Thoracic aorta (tissue), 2 donors: ENCODE measurements around the gene ADAMTS2. TPM values are rescaled to one million over a fixed set of nuclear protein-coding genes. Genes with fewer than 3 reads are reported as not detected.

Experiments used
- ATAC-seq: fragments of 150-250 bp; one replicate; pipeline ENCODE4 v1.8.0; 2017; ENCODE audit warnings: low read depth; ENCODE audit not compliant: insufficient number of reproducible peaks, low FRiP score
- DNase-seq: peaks from one replicate; pipeline ENCODE4 v3.0.0-alpha.2; 2020; ENCODE audit warnings: low spot score
- H3K27ac ChIP-seq, 2 donors: fragments of 200-600 bp; sonication (generic); 1 replicate in 1 of 2; 2 replicates in 1 of 2; pipeline ENCODE4 v1.5.1; 2016; ENCODE audit warnings: mild to moderate bottlenecking in 2 of 2, moderate library complexity in 2 of 2
- H3K27me3 ChIP-seq: fragments of 200-600 bp; sonication (generic); replicated peaks from 2 replicates; pipeline ENCODE4 v1.6.0; 2016; ENCODE audit warnings: mild to moderate bottlenecking; ENCODE audit not compliant: insufficient read depth
- H3K36me3 ChIP-seq: fragments of 200-600 bp; sonication (generic); one replicate; pipeline ENCODE4 v1.5.1; 2016
- H3K4me1 ChIP-seq, 2 donors: fragments of 200-600 bp; sonication (generic); 1 replicate in 1 of 2; 2 replicates in 1 of 2; pipeline versions ENCODE4 v1.5.1 to v1.6.0; 2016; ENCODE audit warnings: low read depth in 2 of 2, mild to moderate bottlenecking in 1 of 2; ENCODE audit not compliant: control insufficient read depth in 1 of 2
- H3K4me3 ChIP-seq: fragments of 200-600 bp; sonication (generic); 2 replicates; pipeline ENCODE4 v1.5.1; 2016; ENCODE audit warnings: mild to moderate bottlenecking
- H3K9me3 ChIP-seq: fragments of 200-600 bp; sonication (generic); 2 replicates; pipeline ENCODE4 v1.5.1; 2016
- CTCF ChIP-seq: fragments of 200-600 bp; sonication (generic); IDR thresholded peaks from one replicate; pipeline ENCODE4 v1.5.1; 2019; ENCODE audit warnings: antibody characterized with exemption
- total RNA-seq, 2 donors: library from RNA; depleted of rRNA; stranded (reverse); fragments of >200 nt; gene quantifications; one replicate each; pipeline versions ENCODE4 v1.1.0 to v1.2.3, GENCODE V29; 2016

The ADAMTS2 gene
- total RNA-seq, 2 donors from 2014 or later: 34.4 to 60.7 TPM

- no peak for DNase-seq
- no peak overlapping the region for H3K4me3 ChIP-seq
- H3K27me3 ChIP-seq: no peaks in the 10 kb centered on the region
- no peaks in the 10 kb centered on the region for H3K4me1 ChIP-seq
- H3K36me3 ChIP-seq: no peaks in the 10 kb centered on the region
- TF ChIP-seq CTCF: no peak
- ATAC-seq: no peak
- no peaks in the 10 kb centered on the region for H3K9me3 ChIP-seq
- H3K27ac ChIP-seq: no peak overlapping the region
Measured at GRCh38 chr5:179221877-179222220, 123.4 kb downstream of the ADAMTS2 start.

GRCh38 chr5:179221196-179221876 is 123.9 kb downstream of the ADAMTS2 start:
- Histone ChIP-seq H3K27me3 (no peaks in the 10 kb centered on the region), H3K36me3 (no peaks in the 10 kb centered on the region), H3K9me3 (no peaks in the 10 kb centered on the region), H3K4me3 (no peak overlapping the region), H3K4me1 (no peaks in the 10 kb centered on the region), H3K27ac (no peak overlapping the region)
- TF ChIP-seq CTCF: no peak
- no peak for ATAC-seq
- no peak for DNase-seq

- TF ChIP-seq CTCF: no peak
- no peaks in the 10 kb centered on the region for H3K9me3 ChIP-seq
- no peaks in the 10 kb centered on the region for H3K36me3 ChIP-seq
- no peaks in the 10 kb centered on the region for H3K4me1 ChIP-seq
- no peak overlapping the region for H3K27ac ChIP-seq
- DNase-seq: no peak
- no peaks in the 10 kb centered on the region for H3K27me3 ChIP-seq
- no peak overlapping the region for H3K4me3 ChIP-seq
- no peak for ATAC-seq
Measured at GRCh38 chr5:179220716-179221115, 124.5 kb downstream of the ADAMTS2 start.

DNA sequence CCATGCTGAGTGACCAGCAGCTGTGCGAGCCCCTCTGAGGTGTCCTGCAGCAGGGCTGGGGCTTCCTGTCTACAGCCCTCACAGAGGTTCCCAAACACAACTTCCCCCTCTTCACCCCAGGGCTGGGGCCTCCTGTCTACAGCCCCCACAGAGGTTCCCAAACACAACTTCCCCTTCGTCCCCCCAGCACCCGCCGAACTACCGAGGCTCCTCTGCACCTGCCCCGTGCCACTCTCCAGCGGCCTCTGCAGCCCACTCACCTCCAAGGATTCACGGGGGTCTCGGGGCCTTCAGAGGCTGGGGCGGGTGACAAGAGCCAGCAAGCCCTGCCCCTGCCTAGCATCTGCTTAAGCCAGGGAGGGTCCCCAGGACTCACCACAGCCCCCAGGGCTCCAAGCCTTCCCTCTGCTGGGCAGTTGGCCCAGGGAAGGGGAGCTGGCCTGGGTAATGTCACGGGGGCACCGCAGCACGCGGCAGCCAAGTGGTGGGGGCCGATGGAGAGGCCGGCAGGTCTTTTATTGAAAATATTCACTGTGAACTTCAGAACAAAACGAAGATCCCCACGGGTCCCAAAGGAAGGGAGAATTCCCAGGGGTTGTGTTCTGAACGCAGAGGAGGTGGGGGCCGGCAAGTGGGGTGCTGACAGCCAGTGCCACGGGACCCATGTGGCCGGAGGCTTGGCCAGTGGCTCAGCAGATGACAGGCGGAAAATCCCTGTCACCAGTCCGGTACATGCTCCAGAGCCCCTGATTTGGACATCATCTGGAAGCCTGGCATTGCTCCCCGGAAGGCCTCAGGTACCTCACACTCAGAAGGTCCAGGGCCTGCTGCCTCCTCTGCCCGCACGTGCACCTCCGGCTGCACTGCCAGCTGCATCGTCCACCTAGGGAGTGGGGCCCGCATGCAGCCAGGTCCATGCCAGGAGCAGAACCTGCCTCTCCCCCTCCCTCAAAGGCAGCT is 125.3 kb downstream of the ADAMTS2 start:
- no peak for TF ChIP-seq CTCF
- Histone ChIP-seq H3K36me3 (no peaks in the 10 kb centered on the region), H3K27me3 (no peaks in the 10 kb centered on the region), H3K27ac (no peak overlapping the region), H3K4me3 (no peak overlapping the region), H3K9me3 (no peaks in the 10 kb centered on the region), H3K4me1 (no peaks in the 10 kb centered on the region)
- DNase-seq (no peak), ATAC-seq (no peak)

GRCh38 chr5:179218943-179219330 is 126.3 kb downstream of the ADAMTS2 start:
- no peak overlapping the region for H3K27ac ChIP-seq
- ATAC-seq: no peak
- TF ChIP-seq CTCF: no peak

More at GRCh38 chr5:179218943-179219330, 126.3 kb downstream of the ADAMTS2 start:
- DNase-seq: no peak
- Histone ChIP-seq H3K9me3 (no peaks in the 10 kb centered on the region), H3K36me3 (no peaks in the 10 kb centered on the region), H3K4me1 (no peaks in the 10 kb centered on the region), H3K4me3 (no peak overlapping the region), H3K27me3 (no peaks in the 10 kb centered on the region)
